Panc1 (cell line): ENCODE measurements around the gene SUPT3H. TPM values are rescaled to one million over a fixed set of nuclear protein-coding genes. Genes with fewer than 3 reads are reported as not detected.

Source experiments
- ATAC-seq: fragments of 200-7000 bp; cut with Tn5 transposase; 2 replicates; pipeline ENCODE4 v1.9.1; 2020; ENCODE audit warnings: mild to moderate bottlenecking, moderate library complexity
- BruUV-seq: library from RNA; stranded (reverse); fragments of 400-500 nt; replicated peaks from 2 replicates; lab custom pipeline; 2021; lab: Mats Ljungman, UMichigan
- CTCF ChIA-PET: fragments of 300-600 bp; sonication (Branson Sonifier 250); formaldehyde crosslinking; loops from one replicate; lab custom pipeline; 2022; ENCODE audit warnings: antibody characterized with exemption; lab: Charles Lee
- POLR2A ChIA-PET: fragments of 300-600 bp; sonication (Branson Sonifier 250); formaldehyde crosslinking; loops from one replicate; lab custom pipeline; 2022; ENCODE audit warnings: antibody characterized with exemption; lab: Charles Lee
- DNase-seq: peaks from one replicate; pipeline ENCODE4 v3.0.0-alpha.2; 2010; ENCODE audit warnings: low read depth, low spot score
- H3K27ac ChIP-seq: 2 replicates; pipeline ENCODE4 v1.5.1; 2011; ENCODE audit warnings: mild to moderate bottlenecking, low read length, inconsistent platforms
- H3K27me3 ChIP-seq: fragments of 200-500 bp; sonication (Bioruptor generic); 2 replicates; pipeline ENCODE4 v1.6.0; 2014; ENCODE audit warnings: low read length, inconsistent platforms; ENCODE audit not compliant: control insufficient read depth, insufficient read depth
- H3K36me3 ChIP-seq: fragments of 200-500 bp; sonication (Bioruptor generic); 2 replicates; pipeline ENCODE4 v1.5.1; 2014; ENCODE audit warnings: inconsistent platforms, mild to moderate bottlenecking, low read length, moderate library complexity; ENCODE audit not compliant: control insufficient read depth, insufficient read depth
- H3K4me1 ChIP-seq: 2 replicates; pipeline ENCODE4 v1.5.1; 2011; ENCODE audit warnings: inconsistent platforms, mild to moderate bottlenecking, low read length, moderate library complexity; ENCODE audit not compliant: control insufficient read depth, insufficient read depth
- H3K4me3 ChIP-seq, 2 experiments: 2 replicates each; pipeline ENCODE4 v1.5.1; 2011 to 2012; ENCODE audit warnings: low read depth in 2 of 2, low read length in 2 of 2, mild to moderate bottlenecking in 2 of 2, inconsistent platforms in 1 of 2, moderate library complexity in 1 of 2
- H3K9me3 ChIP-seq: fragments of 200-500 bp; sonication (Bioruptor generic); 2 replicates; pipeline ENCODE4 v1.5.1; 2014; ENCODE audit warnings: low read depth, mild to moderate bottlenecking, inconsistent platforms, low read length, moderate library complexity; ENCODE audit not compliant: control insufficient read depth, insufficient read depth
- POLR2AphosphoS5 ChIP-seq: IDR thresholded peaks from 2 replicates; pipeline ENCODE4 v1.6.1; 2012; ENCODE audit warnings: mild to moderate bottlenecking, low read depth, low read length, moderate library complexity
- SIN3A ChIP-seq: IDR thresholded peaks from 2 replicates; pipeline ENCODE4 v1.6.1; 2012; ENCODE audit warnings: low read depth, mild to moderate bottlenecking, low read length, moderate library complexity, borderline replicate concordance; ENCODE audit not compliant: insufficient read depth
- TCF7L2 ChIP-seq: IDR thresholded peaks from 2 replicates; pipeline ENCODE4 v1.6.1; 2011; ENCODE audit warnings: mild to moderate bottlenecking, low read depth, low read length, inconsistent platforms
- in situ Hi-C: cut with HindIII; loops from 2 replicates; pipeline ENCODE4 v1.10.0; 2016; ENCODE audit warnings: low sequenced_read_pairs, low pct_unique_long_range_greater_than_20kb
- intact Hi-C: fragments of 100-400 bp; cut with micrococcal nuclease; formaldehyde crosslinking; loops from one replicate; pipeline ENCODE4 v1.10.0; 2022; ENCODE audit not compliant: unreplicated experiment
- total RNA-seq: library from RNA; stranded (reverse); gene quantifications from one replicate; pipeline ENCODE4 v1.2.1, GENCODE V29; 2021; ENCODE audit not compliant: unreplicated experiment
- TF ChIP-seq, protein P1 (sequence below), 2 experiments: IDR thresholded peaks; 2 replicates each; pipeline ENCODE4 v1.6.1; 2011 to 2012; ENCODE audit warnings: low read depth in 2 of 2, control low read depth in 1 of 2, low read length in 1 of 2, mild to moderate bottlenecking in 1 of 2, moderate library complexity in 1 of 2; ENCODE audit not compliant: insufficient read depth in 1 of 2
- TF ChIP-seq, protein P2 (sequence below): fragments of 450-650 bp; IDR thresholded peaks from 2 replicates; pipeline ENCODE4 v1.5.1; 2017; ENCODE audit warnings: mild to moderate bottlenecking

Gene SUPT3H
- total RNA-seq, 1 experiment from 2014 or later: 11.0 TPM

- ChIA-PET POLR2A (no interaction called here), CTCF (no interaction called here)
- H3K9me3 ChIP-seq: no peaks in the 10 kb centered on the region
- in situ Hi-C loops (no loop called here), intact Hi-C loops (no loop called here)
- H3K4me3 ChIP-seq: no peak overlapping the region
- TF ChIP-seq, protein P1, sequence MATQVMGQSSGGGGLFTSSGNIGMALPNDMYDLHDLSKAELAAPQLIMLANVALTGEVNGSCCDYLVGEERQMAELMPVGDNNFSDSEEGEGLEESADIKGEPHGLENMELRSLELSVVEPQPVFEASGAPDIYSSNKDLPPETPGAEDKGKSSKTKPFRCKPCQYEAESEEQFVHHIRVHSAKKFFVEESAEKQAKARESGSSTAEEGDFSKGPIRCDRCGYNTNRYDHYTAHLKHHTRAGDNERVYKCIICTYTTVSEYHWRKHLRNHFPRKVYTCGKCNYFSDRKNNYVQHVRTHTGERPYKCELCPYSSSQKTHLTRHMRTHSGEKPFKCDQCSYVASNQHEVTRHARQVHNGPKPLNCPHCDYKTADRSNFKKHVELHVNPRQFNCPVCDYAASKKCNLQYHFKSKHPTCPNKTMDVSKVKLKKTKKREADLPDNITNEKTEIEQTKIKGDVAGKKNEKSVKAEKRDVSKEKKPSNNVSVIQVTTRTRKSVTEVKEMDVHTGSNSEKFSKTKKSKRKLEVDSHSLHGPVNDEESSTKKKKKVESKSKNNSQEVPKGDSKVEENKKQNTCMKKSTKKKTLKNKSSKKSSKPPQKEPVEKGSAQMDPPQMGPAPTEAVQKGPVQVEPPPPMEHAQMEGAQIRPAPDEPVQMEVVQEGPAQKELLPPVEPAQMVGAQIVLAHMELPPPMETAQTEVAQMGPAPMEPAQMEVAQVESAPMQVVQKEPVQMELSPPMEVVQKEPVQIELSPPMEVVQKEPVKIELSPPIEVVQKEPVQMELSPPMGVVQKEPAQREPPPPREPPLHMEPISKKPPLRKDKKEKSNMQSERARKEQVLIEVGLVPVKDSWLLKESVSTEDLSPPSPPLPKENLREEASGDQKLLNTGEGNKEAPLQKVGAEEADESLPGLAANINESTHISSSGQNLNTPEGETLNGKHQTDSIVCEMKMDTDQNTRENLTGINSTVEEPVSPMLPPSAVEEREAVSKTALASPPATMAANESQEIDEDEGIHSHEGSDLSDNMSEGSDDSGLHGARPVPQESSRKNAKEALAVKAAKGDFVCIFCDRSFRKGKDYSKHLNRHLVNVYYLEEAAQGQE (IDR thresholded peaks at IDR 0.05; ENCODE audit: insufficient read depth in 1 of 2, low read depth in 2 of 2, low read length in 1 of 2): no peak
- TF ChIP-seq, protein P2, sequence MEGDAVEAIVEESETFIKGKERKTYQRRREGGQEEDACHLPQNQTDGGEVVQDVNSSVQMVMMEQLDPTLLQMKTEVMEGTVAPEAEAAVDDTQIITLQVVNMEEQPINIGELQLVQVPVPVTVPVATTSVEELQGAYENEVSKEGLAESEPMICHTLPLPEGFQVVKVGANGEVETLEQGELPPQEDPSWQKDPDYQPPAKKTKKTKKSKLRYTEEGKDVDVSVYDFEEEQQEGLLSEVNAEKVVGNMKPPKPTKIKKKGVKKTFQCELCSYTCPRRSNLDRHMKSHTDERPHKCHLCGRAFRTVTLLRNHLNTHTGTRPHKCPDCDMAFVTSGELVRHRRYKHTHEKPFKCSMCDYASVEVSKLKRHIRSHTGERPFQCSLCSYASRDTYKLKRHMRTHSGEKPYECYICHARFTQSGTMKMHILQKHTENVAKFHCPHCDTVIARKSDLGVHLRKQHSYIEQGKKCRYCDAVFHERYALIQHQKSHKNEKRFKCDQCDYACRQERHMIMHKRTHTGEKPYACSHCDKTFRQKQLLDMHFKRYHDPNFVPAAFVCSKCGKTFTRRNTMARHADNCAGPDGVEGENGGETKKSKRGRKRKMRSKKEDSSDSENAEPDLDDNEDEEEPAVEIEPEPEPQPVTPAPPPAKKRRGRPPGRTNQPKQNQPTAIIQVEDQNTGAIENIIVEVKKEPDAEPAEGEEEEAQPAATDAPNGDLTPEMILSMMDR: no peak
- TF ChIP-seq SIN3A: no peak
- TF ChIP-seq TCF7L2: no peak
- TF ChIP-seq POLR2AphosphoS5: no peak
- DNase-seq (no peak), ATAC-seq (no peak)
- BruUV-seq: no TSS peak
- H3K27ac ChIP-seq: no peak overlapping the region
- H3K4me1 ChIP-seq: no peaks in the 10 kb centered on the region
- peaks cover 5% of the 10 kb centered on the region for H3K27me3 ChIP-seq
- H3K36me3 ChIP-seq: no peaks in the 10 kb centered on the region
Measured at GRCh38 chr6:45398075-45398813, 20.5 kb upstream of the SUPT3H start.

GRCh38 chr6:45394586-45395095 lies 16.9 kb upstream of the SUPT3H start:
- CTCF ChIA-PET: no interaction called here
- H3K27ac ChIP-seq: no peak overlapping the region
- no peaks in the 10 kb centered on the region for H3K9me3 ChIP-seq
- ATAC-seq (no peak), DNase-seq (no peak)
- POLR2A ChIA-PET: interaction anchor here (0.6 kb wide), 1 partner anchor 30 kb away, joined by 3 read pairs; no protein-coding TSS in a partner anchor
- TF ChIP-seq POLR2AphosphoS5 (no peak), SIN3A (no peak), TCF7L2 (no peak)
- TF ChIP-seq, protein P2: no peak
- TF ChIP-seq, protein P1 (IDR thresholded peaks at IDR 0.05; ENCODE audit: insufficient read depth in 1 of 2, low read depth in 2 of 2, low read length in 1 of 2): no peak
- intact Hi-C loops (no loop called here), in situ Hi-C loops (no loop called here)
- no peak overlapping the region for H3K4me3 ChIP-seq
- BruUV-seq: no TSS peak
- no peaks in the 10 kb centered on the region for H3K4me1 ChIP-seq
- H3K27me3 ChIP-seq: no peaks in the 10 kb centered on the region; the same call in 1 of the 2 replicates
- H3K36me3 ChIP-seq: no peaks in the 10 kb centered on the region
